ENCODE data around the gene SRSF12. TPM values are rescaled to one million over a fixed set of nuclear protein-coding genes. Genes with fewer than 3 reads are reported as not detected.

SRSF12 gene
- total RNA-seq, 1 experiment from 2014 or later: not detected

GRCh38 chr6:89054208-89054607 is 63.7 kb downstream of the SRSF12 start:
- RAD21 ChIA-PET (ENCODE audit: low non-redundant PET in 1 of 2, low total read pairs in 2 of 2, uncharacterized antibody in 2 of 2, unreplicated experiment in 2 of 2): no interaction called here
- Histone ChIP-seq H3K9ac (ENCODE audit: low read length) (no peak overlapping the region), H3K4me2 (ENCODE audit: low read length) (no peak overlapping the region), H3K4me3 (replicated peaks in 1 of 2; ENCODE audit: low read depth in 1 of 2, low read length in 2 of 2) (no peak overlapping the region), H2AFZ (ENCODE audit: low read depth, low read length, poor library complexity, severe bottlenecking) (no peak overlapping the region), H3K79me2 (ENCODE audit: insufficient read depth, low read length) (no peaks in the 10 kb centered on the region), H3K27me3 (ENCODE audit: insufficient read depth, low read length) (no peaks in the 10 kb centered on the region), H4K20me1 (ENCODE audit: insufficient read depth) (no peaks in the 10 kb centered on the region), H3K27ac (ENCODE audit: low read depth, low read length) (no peak overlapping the region), H3K9me3 (ENCODE audit: control insufficient read depth in 1 of 2, insufficient read depth in 1 of 2, low read depth in 1 of 2, low read length in 2 of 2) (no peaks in the 10 kb centered on the region), H3K4me1 (ENCODE audit: control insufficient read depth in 1 of 2, insufficient read depth in 2 of 2, low read length in 2 of 2) (no peaks in the 10 kb centered on the region), H3K9me2 (ENCODE audit: insufficient read depth) (no peaks in the 10 kb centered on the region), H3K36me3 (ENCODE audit: control insufficient read depth in 1 of 2, insufficient read depth in 2 of 2, low read length in 2 of 2) (no peaks in the 10 kb centered on the region)
- CTCF ChIA-PET: no interaction called here
- POLR2A ChIA-PET: no interaction called here
- no TSS peak for BruUV-seq (replicated peaks)
- TF ChIP-seq POLR2A (IDR thresholded peaks at IDR 0.05; ENCODE audit: borderline replicate concordance, extremely low read depth, insufficient read depth, insufficient read length) (no peak), MAX (IDR thresholded peaks at IDR 0.05) (no peak), ZBTB33 (IDR thresholded peaks at IDR 0.05; ENCODE audit: extremely low read depth, insufficient replicate concordance, low read length) (no peak), EZH2phosphoT487 (IDR thresholded peaks at IDR 0.05; ENCODE audit: borderline replicate concordance) (no peak), ELF1 (IDR thresholded peaks at IDR 0.05; ENCODE audit: borderline replicate concordance, low read depth) (no peak), SRF (IDR thresholded peaks at IDR 0.05; ENCODE audit: low read depth) (no peak), SP1 (IDR thresholded peaks at IDR 0.05; ENCODE audit: low read depth) (no peak), YY1 (IDR thresholded peaks at IDR 0.05; ENCODE audit: extremely low read depth, insufficient replicate concordance, low read depth, low read length) (no peak), CBX3 (IDR thresholded peaks at IDR 0.05; ENCODE audit: low read depth) (no peak), POLR2AphosphoS5 (IDR thresholded peaks at IDR 0.05; ENCODE audit: low read depth, low read length) (no peak), EZH2 (IDR thresholded peaks at IDR 0.05) (no peak), RAD21 (IDR thresholded peaks at IDR 0.05; ENCODE audit: low read depth) (no peak), CTCF (IDR thresholded peaks at IDR 0.05 in 2 of 3, conservative IDR thresholded peaks at IDR 0.05 in 1 of 3; ENCODE audit: borderline replicate concordance in 1 of 3, insufficient read depth in 1 of 3, low read depth in 2 of 3, low read length in 2 of 3) (no peak), SIN3A (IDR thresholded peaks at IDR 0.05; ENCODE audit: low read depth) (no peak), ZNF274 (IDR thresholded peaks at IDR 0.05; ENCODE audit: low read depth, low read length) (no peak), FOSL1 (IDR thresholded peaks at IDR 0.05; ENCODE audit: low read depth) (no peak), TCF7L2 (IDR thresholded peaks at IDR 0.05; ENCODE audit: borderline replicate concordance, extremely low read depth, insufficient read depth, insufficient read length) (no peak), ATF3 (IDR thresholded peaks at IDR 0.05) (no peak), EGR1 (IDR thresholded peaks at IDR 0.05; ENCODE audit: low read depth) (no peak)
- TF ChIP-seq, protein P1, sequence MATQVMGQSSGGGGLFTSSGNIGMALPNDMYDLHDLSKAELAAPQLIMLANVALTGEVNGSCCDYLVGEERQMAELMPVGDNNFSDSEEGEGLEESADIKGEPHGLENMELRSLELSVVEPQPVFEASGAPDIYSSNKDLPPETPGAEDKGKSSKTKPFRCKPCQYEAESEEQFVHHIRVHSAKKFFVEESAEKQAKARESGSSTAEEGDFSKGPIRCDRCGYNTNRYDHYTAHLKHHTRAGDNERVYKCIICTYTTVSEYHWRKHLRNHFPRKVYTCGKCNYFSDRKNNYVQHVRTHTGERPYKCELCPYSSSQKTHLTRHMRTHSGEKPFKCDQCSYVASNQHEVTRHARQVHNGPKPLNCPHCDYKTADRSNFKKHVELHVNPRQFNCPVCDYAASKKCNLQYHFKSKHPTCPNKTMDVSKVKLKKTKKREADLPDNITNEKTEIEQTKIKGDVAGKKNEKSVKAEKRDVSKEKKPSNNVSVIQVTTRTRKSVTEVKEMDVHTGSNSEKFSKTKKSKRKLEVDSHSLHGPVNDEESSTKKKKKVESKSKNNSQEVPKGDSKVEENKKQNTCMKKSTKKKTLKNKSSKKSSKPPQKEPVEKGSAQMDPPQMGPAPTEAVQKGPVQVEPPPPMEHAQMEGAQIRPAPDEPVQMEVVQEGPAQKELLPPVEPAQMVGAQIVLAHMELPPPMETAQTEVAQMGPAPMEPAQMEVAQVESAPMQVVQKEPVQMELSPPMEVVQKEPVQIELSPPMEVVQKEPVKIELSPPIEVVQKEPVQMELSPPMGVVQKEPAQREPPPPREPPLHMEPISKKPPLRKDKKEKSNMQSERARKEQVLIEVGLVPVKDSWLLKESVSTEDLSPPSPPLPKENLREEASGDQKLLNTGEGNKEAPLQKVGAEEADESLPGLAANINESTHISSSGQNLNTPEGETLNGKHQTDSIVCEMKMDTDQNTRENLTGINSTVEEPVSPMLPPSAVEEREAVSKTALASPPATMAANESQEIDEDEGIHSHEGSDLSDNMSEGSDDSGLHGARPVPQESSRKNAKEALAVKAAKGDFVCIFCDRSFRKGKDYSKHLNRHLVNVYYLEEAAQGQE (IDR thresholded peaks at IDR 0.05; ENCODE audit: low read depth): no peak
- no peak for ATAC-seq
- intact Hi-C loops (cut with micrococcal nuclease): no loop called here
- DNase-seq (ENCODE audit: low read depth, low spot score): no peak
